Type B pancreatic cell (in vitro differentiated cells): ENCODE measurements around the gene NEURL1. TPM values are rescaled to one million over a fixed set of nuclear protein-coding genes. Genes with fewer than 3 reads are reported as not detected.

Experiments
- DNase-seq: peaks from one replicate; pipeline ENCODE4 v3.0.0; 2021; ENCODE audit warnings: mixed read lengths; ENCODE audit not compliant: unreplicated experiment; ENCODE audit errors: extremely low spot score
- H3K27ac Mint-ChIP-seq: 2 replicates; pipeline ENCODE4 v1.8.0; 2021; ENCODE audit warnings: mild to moderate bottlenecking, mixed read lengths
- H3K27me3 Mint-ChIP-seq: 2 replicates; pipeline ENCODE4 v1.8.0; 2021; ENCODE audit warnings: mixed read lengths
- H3K36me3 Mint-ChIP-seq: 2 replicates; pipeline ENCODE4 v1.8.0; 2021; ENCODE audit warnings: mixed read lengths
- H3K4me1 Mint-ChIP-seq: one replicate; pipeline ENCODE4 v1.8.0; 2021; ENCODE audit warnings: mixed read lengths; ENCODE audit not compliant: unreplicated experiment
- H3K4me3 Mint-ChIP-seq: 2 replicates; pipeline ENCODE4 v1.8.0; 2021; ENCODE audit warnings: mild to moderate bottlenecking, mixed read lengths
- H3K9me3 Mint-ChIP-seq: 2 replicates; pipeline ENCODE4 v1.8.0; 2021; ENCODE audit warnings: mixed read lengths
- CTCF ChIP-seq: fragments of 200-600 bp; sonication (generic); conservative IDR thresholded peaks from 2 replicates; pipeline ENCODE4 v1.5.0; 2021; ENCODE audit warnings: antibody characterized with exemption, mild to moderate bottlenecking
- total RNA-seq: library from RNA; stranded (reverse); gene quantifications from 2 replicates; pipeline ENCODE4 v1.2.1, GENCODE V29; 2021; ENCODE audit warnings: low replicate concordance

The NEURL1 gene
- total RNA-seq, 1 donor from 2014 or later = 38.3 TPM

- Mint-ChIP-seq H3K4me1 (no peaks in the 10 kb centered on the region), H3K36me3 (peaks cover 5% of the 10 kb centered on the region)
Measured at GRCh38 chr10:103533827-103534226, 40.3 kb downstream of the NEURL1 start.

GRCh38 chr10:103534621-103535498 lies 41.4 kb downstream of the NEURL1 start:
- Mint-ChIP-seq H3K27me3 (no peaks in the 10 kb centered on the region), H3K4me3 (no peak overlapping the region), H3K27ac (peak overlapping the region; percentile 39), H3K36me3 (peaks cover 5% of the 10 kb centered on the region), H3K4me1 (peaks cover 5% of the 10 kb centered on the region), H3K9me3 (peaks cover 9% of the 10 kb centered on the region)
- no peak for TF ChIP-seq CTCF
- no peak for DNase-seq

More at GRCh38 chr10:103533827-103534226, 40.3 kb downstream of the NEURL1 start:
- Mint-ChIP-seq H3K9me3 (peaks cover 14% of the 10 kb centered on the region), H3K27me3 (no peaks in the 10 kb centered on the region), H3K27ac (no peak overlapping the region), H3K4me3 (no peak overlapping the region)
- DNase-seq = no peak
- no peak for TF ChIP-seq CTCF

- H3K9me3 Mint-ChIP-seq = peaks cover 5% of the 10 kb centered on the region
- H3K27me3 Mint-ChIP-seq = no peaks in the 10 kb centered on the region
- DNase-seq = no peak
- peaks cover 5% of the 10 kb centered on the region for H3K4me1 Mint-ChIP-seq
- H3K4me3 Mint-ChIP-seq = no peak overlapping the region
- no peak overlapping the region for H3K27ac Mint-ChIP-seq
- peaks cover 5% of the 10 kb centered on the region for H3K36me3 Mint-ChIP-seq
- TF ChIP-seq CTCF = no peak
Measured at GRCh38 chr10:103535595-103535994, 42.1 kb downstream of the NEURL1 start.

- H3K36me3 Mint-ChIP-seq = no peaks in the 10 kb centered on the region
- no peak for TF ChIP-seq CTCF
- peak overlapping the region; percentile 21 for H3K4me3 Mint-ChIP-seq
- no peak for DNase-seq
- peaks cover 21% of the 10 kb centered on the region for H3K4me1 Mint-ChIP-seq
- H3K27me3 Mint-ChIP-seq = no peaks in the 10 kb centered on the region
- H3K9me3 Mint-ChIP-seq = no peaks in the 10 kb centered on the region
- peak overlapping the region; percentile 52 for H3K27ac Mint-ChIP-seq
Measured at GRCh38 chr10:103539751-103540150, 46.2 kb downstream of the NEURL1 start.

GRCh38 chr10:103540722-103541121 lies 47.2 kb downstream of the NEURL1 start:
- DNase-seq = no peak

More at GRCh38 chr10:103540722-103541121, 47.2 kb downstream of the NEURL1 start:
- no peak for TF ChIP-seq CTCF
- peak overlapping the region; percentile 61 for H3K27ac Mint-ChIP-seq
- no peaks in the 10 kb centered on the region for H3K36me3 Mint-ChIP-seq
- H3K4me1 Mint-ChIP-seq = peaks cover 21% of the 10 kb centered on the region
- H3K4me3 Mint-ChIP-seq = no peak overlapping the region
- H3K27me3 Mint-ChIP-seq = no peaks in the 10 kb centered on the region
- no peaks in the 10 kb centered on the region for H3K9me3 Mint-ChIP-seq
